ENCODE data around the gene ADCY10. TPM values are rescaled to one million over a fixed set of nuclear protein-coding genes. Genes with fewer than 3 reads are reported as not detected.

ADCY10 gene
- polyA plus RNA-seq, 12 donors: 0.04 to 0.44 (median 0.13) TPM; not detected in 3

- no peak for DNase-seq
Measured at GRCh38 chr1:167928457-167928852, 14.5 kb upstream of the ADCY10 start.

DNA sequence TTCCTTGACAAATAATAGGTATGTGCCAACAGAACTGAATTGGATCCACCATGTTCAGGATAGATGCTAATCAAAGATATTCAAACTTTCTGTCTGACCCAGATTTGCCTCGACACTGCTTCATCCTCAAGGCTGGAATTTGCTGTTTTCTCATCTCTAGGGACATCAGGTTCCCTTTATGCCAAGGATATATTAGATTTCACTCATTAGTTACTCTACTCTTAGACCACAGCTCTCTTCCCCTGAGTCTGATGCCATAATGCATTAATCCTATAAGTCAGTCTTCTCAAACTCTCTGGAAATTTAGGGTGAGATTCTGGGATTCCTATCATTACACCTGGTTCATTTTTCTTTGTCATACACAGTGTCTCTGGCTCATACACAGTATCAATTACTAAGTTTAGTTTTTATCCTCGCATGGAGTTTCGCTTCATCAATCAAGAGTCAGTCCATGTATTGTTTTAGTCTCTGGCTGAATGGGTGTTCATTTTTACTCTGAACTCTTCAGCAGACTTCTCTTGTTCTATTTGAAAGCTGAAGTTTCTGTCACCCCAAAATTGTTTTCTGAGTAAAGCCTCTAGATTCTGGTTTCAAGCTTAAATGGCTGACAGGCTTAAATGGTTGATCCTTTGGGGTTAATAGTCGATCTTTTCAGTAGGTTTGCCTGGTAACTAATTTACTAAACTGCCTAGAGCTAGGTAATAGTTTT is 13.3 kb upstream of the ADCY10 start:
- no peak for DNase-seq

GRCh38 chr1:167926486-167926997 is 12.6 kb upstream of the ADCY10 start:
- no peak for DNase-seq

- DNase-seq: no peak
Measured at GRCh38 chr1:167924543-167925231, 10.8 kb upstream of the ADCY10 start.

GRCh38 chr1:167924102-167924501 is 10.2 kb upstream of the ADCY10 start:
- no peak for DNase-seq

DNA sequence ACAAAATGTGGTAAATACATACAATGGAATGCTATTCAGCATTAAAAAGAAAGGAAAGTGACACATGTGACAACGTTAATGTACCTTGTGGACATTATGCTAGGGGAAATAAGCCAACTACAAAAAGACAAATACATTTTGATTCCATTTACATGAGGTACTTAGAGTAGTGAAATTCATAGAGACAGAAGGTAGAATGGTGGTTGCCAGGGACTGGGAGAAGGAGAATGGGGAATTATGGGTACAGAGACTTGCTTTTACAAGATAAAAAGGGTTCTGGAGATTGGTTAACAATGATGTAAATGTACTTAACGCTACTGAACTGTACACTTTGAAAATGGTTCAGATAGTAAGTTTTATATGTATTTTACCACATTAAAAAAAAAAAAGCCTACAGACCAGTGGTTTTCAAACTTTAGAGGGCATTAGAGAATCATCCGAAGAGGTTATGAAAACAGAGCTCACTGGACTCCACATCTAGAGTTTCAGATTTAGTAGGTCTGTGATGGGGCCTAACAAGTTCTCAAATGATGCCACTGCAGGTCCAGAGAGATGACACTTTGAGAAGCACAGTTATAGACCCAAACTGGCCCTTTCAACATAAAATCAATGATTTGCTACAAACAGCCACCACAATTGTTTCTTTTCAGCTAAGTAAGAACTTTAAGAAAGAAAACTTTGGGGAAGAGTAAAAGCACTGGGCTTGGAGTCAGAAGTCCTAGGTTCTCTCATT is 9.6 kb upstream of the ADCY10 start:
- DNase-seq: no peak

- DNase-seq: no peak
Measured at GRCh38 chr1:167922611-167923074, 8.7 kb upstream of the ADCY10 start.

GRCh38 chr1:167922023-167922422 is 8.1 kb upstream of the ADCY10 start:
- no peak for DNase-seq

DNA sequence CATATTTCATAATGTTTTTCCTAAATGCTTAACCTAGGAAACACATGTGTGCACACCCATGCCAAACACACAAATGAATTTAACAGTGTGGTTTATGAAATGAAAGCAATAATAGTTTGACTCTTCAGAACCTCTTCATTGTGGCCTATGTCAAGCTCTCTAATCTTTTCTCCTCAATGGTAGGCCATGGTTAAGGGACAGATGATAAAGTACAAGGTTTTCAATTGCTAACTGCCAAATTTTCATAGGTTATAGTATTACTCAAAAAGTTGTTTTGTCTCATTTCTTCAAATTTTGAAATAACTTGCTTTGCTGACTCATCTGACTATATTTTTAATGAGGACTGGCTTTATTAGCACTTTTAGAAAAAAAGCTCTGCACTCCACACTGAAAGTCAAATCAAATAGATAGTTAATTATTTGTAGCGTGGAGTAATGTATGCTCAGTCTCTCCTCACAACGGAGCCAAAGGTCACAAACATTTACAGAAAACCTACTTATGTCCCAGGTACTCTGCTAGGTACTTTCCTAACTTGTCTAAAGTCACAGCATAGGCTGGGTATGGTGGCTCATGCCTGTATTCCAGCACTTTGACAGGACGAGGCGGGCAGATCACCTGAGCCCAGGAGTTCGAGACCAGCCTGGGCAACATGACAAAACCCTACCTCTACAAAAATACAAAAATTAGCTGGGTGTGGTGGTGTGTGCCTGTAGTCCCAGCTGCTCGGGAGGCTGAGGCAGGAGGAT is 3.0 kb upstream of the ADCY10 start:
- DNase-seq: no peak

GRCh38 chr1:167915569-167915968 is 1.6 kb upstream of the ADCY10 start:
- no peak for DNase-seq

GRCh38 chr1:167912294-167912693 is 1.6 kb downstream of the ADCY10 start:
- DNase-seq: no peak

DNA sequence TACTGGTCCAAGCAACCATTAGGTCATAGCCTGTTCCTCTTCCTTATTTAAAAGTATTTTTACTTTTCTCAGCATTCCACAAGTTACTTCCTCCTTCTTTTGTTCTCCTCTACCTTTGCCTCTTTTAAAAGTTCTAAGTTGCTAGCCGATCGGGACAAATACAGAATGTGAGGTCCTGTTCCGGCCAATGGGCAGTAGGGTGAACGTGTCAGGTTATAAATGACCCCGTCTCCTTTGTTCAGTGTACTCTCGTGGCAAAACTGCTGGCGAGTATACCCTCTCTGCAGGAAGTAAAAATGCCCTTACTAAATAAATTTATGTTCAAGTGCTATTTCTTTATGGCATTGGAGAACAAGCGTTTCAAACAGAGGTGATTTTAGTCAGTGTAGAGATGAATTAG is 2.5 kb downstream of the ADCY10 start:
- no peak for DNase-seq

GRCh38 chr1:167910530-167910929 is 3.4 kb downstream of the ADCY10 start:
- no peak for DNase-seq

DNA sequence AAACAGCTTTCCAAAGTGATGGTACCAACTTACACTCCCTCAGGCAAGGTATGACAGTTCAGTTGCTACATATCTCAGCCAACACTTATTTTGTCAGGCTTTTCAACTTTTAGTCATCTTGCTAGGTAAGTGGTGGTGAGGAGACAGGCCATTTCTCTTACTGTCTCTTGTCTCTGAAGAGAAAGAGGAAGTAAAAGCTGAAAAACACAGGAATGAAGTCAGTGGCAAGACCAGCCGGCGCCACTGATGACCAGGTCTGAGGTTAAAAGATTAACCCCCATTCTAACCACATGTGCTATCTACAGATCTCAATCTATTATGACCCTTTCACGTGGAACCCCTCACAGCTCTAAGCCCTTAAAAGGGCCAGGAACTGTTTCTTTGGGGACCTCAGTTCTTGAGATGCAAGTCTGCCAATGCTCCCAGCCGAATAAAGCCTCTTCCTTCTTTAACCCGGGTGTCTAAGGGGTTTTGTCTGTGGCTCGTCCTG is 4.2 kb downstream of the ADCY10 start:
- no peak for DNase-seq

DNA sequence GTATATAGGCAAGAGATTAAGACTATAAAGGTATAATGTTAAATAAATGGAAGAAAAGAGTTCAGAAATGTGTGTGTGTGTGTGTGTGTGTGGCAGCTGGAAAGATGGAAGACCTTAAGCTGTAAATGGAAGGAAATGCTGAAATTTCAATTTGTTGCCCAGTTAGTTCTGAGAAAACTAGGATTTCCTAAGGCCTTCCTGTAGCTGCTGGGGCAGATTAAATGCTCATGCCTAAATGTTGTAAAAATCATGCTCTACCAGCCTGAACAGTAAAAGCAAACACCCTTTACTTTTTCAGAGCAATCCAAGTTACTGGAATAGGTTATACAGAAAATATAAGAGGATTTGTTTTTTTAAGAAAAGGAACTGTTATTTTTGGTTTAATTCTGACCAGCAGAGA is 8.3 kb downstream of the ADCY10 start:
- DNase-seq: no peak

- DNase-seq: no peak
Measured at GRCh38 chr1:167905182-167905581, 8.8 kb downstream of the ADCY10 start.

DNA sequence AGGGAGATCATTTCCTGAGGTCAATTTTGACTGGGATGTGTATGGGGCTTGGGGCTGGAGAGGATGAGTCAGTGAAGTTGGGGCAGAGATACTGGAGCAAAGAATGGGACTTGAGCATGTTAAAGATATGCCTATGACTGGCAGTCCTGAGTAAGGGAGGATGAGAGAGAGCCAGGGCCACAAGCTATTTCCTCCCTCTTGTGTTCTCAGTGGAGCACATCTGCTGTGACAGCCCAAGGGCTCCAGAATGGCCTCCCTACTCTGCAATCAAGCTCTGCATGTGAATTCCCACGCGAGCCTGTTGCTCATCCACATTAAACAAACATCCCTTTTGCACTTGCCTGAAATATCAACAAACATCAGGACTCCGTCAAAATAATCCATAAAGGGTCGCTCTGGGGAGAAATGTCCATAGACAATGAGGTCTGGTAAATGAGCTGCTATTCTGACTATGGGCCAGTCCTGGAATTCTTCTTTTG is 9.2 kb downstream of the ADCY10 start:
- no peak for DNase-seq

DNA sequence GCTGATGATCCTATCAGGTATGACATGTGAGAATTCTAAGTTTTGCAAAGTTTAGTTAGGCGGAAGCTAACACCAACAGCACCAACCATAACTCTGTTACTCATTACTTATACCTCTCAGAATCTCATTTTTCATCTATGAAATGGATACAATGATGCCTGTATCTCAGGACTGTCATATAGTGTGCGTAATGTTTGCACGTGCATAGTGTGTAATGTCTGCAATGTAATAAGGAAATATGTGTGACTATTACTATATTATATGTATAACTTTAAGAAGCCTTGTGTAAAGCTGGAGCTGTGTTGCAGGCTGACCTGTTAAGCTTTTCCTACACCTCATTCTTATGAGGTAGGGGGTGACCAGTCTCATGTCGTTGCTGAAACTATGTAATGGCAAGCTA is 13.0 kb downstream of the ADCY10 start:
- no peak for DNase-seq

GRCh38 chr1:167899253-167899681 is 14.7 kb downstream of the ADCY10 start:
- no peak for DNase-seq

DNA sequence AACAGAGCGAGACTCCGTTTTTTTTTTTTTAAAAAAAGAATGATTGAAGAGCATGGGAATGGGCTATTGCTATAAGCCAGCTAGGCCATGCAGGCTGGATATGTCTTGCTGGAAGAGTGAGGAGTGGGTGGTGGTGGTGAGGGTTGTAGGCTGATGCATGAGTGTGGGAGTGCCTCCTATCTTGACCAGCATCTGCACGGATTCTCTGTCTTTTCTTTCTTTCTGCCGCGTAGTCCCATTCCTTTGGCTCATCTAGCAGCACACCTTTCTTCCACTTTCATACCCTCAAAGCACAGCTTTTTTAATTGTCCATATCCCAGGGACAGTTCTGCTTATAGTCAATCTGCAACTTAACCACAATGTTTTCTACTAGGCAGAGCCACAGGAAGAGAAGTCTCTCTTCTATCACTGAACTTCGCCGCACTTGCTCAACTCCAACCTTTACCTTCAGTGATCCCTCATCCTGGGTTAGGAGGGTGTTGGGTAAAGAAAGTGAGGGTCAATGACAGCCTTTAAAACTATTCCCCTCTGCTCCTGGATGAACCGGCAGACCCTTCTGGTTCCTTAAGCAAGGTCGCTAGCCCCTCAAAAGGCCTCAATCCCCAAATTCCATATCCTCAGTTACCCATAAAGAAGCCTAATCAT is 15.2 kb downstream of the ADCY10 start:
- DNase-seq: no peak

- DNase-seq: no peak
Measured at GRCh38 chr1:167893798-167894197, 20.1 kb downstream of the ADCY10 start.
